ENCODE measurements around the gene FKBP15.
"Not testable (repeated sequence)": the region's sequence is repeated elsewhere in the genome, so short reads cannot be mapped to it uniquely, and the experiment has no call there.

FKBP15 gene

GRCh38 chr9:113221003-113221799, at the start of gene FKBP15, which contains the start of gene SLC31A1:
Gene FKBP15 (minus strand): TSS chr9:113221277. CDS start chr9:113221243, 34 bp downstream.
Gene SLC31A1 (plus strand): TSS chr9:113221544. CDS start chr9:113256149, 34,605 bp downstream.
- peak; percentile 99 for DNase-seq

GRCh38 chr9:113269871-113270270, 48.8 kb upstream of the FKBP15 start:
- DNase-seq = no peak

GRCh38 chr9:113269355-113269754, 48.3 kb upstream of the FKBP15 start:
- DNase-seq = no peak

DNA sequence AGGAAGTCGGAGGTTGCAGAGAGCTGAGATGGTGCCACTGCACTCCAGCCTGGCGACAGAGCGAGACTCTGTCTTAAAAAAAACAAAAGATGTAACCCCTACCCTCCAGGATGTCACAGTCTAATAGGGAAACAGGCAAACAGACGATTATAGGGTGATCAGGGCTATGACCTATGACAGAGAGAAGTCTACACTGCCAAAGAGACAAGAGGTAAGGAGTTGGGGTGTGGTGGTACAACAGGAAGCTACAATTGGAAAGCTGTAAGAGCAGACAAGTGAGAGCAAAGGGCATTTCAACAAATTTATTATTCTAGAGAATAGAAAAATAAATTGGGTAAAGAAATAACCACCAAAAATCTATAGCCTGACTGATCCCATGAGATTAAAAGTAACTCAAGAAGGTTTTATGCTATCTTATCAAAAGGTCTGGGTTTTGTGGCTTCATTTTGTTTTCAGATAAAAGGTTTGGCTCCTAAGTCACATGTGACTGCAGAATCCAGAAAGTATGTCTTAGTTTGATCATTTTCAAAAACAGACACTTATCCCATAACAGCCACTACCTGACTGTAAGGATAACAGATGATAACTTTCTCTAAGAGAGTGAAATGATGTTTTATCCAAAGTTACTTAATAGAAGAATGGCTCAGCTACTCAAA, 47.0 kb upstream of the FKBP15 start:
- DNase-seq = no peak

- no peak for DNase-seq
These were observed 45.1 kb upstream of the FKBP15 start for GRCh38 chr9:113266174-113266573.

DNA sequence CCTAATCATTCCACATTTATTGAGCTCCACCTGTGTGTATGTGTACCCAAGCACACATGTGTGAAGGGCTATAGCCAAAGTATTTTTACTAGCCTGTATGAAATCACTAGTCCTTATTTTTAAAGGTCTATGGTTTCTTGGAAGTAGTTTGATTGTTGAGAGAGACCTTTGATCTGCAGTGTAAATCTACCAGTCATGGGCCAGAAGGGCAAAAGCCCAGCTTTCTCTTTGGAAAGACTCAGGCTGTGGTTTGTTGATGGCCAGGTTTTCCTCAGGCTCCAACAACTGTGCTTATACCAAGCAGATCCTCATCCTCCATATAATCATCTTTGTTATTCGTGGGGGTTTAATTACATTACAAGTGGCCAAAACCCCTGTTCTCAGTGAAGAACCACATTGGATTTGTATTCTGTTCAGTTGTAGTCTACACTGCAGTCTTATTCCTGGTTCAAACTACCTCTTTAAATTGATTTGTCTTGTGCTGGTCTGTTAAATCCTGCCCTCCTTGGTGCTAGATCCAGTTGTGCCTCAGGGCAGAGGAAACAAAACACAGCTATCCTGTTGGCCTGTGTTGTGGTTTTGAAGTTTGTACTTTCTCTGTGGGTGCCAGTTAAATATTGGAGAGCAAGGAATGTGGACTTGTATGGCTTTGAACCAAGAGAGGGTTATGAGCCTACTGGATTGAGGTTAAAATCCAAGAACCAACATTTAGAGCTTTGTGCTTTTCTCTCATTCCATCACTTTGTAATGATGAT, 41.0 kb upstream of the FKBP15 start:
- no peak for DNase-seq

DNA sequence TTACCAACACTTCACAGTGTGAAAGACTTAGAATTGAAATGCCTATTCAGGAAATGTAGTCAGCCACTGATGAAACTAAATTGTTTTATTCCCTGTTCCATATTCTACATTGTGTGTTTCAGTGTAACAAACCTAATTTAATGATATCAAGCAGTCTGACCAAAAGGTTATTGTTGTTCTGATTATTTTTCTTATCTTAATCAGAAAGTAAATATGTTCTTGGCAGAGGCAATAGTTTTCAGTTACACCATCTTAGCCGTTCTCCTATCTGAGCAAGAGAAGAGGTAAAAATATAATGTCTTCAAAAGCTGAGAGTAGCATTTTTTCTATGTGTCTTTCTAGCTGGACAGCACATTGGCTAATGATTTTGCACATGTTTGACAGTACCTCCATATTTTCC, 37.2 kb upstream of the FKBP15 start:
- no peak for DNase-seq

- no peak for DNase-seq
These were observed 36.8 kb upstream of the FKBP15 start for GRCh38 chr9:113257863-113258262.

GRCh38 chr9:113255438-113255837, 34.4 kb upstream of the FKBP15 start:
- DNase-seq = peak; percentile 34 to 44 (median 38)

DNA sequence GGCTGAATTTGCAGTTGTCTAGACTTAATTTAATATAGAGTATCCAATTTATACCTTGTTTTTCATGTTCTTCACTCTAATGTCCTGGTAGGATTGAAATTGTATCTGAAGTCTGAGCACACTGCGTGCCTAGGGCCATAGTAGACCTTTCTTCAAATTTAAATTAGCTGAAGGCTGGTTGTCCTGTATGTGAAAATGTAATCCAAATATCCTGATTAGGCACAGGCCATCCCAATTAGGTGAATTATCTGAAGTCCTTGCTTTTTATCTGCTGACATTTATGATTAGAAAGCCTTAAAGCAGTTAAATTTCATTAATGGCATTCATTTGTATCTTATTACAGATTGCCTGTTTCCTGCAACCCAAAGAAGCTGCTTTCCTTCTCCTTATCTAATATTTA, 33.9 kb upstream of the FKBP15 start:
- no peak for DNase-seq

GRCh38 chr9:113250807-113251206, 29.7 kb upstream of the FKBP15 start:
- DNase-seq = no peak

DNA sequence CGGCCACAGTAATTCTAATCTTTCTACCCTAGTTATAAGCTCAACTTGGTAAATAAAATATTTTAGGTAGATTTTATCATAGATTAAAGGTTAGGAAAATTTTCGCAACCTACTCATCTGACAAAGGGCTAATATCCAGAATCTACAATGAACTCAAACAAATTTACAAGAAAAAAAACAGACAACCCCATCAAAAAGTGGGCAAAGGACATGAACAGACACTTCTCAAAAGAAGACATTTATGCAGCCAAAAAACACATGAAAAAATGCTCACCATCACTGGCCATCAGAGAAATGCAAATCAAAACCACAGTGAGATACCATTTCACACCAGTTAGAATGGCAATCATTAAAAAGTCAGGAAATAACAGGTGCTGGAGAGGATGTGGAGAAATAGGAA, 28.6 kb upstream of the FKBP15 start:
- not testable (repeated sequence) for DNase-seq

DNA sequence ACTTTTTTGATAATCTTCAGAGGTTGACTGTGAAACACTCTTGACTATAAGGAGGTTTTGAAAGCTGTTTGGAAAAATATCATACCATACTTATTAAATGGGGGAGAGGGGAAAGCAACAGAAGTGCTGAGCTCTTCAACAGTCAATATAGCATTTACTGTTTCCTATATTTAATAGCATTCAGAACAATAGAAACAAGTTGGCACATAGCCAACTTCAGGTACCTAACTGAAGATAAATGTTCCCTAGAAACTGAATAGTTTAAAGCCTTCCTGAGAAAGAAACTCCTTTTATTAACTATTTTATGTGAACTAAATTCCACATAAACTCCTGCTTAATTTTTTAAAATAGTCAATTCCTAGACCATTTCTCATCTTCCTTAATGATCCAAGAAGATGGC, 26.6 kb upstream of the FKBP15 start:
- DNase-seq = no peak

- DNase-seq = no peak
These were observed 25.9 kb upstream of the FKBP15 start for GRCh38 chr9:113246928-113247327.

GRCh38 chr9:113245894-113246293, 24.8 kb upstream of the FKBP15 start:
- no peak for DNase-seq

GRCh38 chr9:113244556-113244955, 23.5 kb upstream of the FKBP15 start:
- no peak for DNase-seq

- DNase-seq = no peak
These were observed 20.1 kb upstream of the FKBP15 start for GRCh38 chr9:113241161-113241560.

DNA sequence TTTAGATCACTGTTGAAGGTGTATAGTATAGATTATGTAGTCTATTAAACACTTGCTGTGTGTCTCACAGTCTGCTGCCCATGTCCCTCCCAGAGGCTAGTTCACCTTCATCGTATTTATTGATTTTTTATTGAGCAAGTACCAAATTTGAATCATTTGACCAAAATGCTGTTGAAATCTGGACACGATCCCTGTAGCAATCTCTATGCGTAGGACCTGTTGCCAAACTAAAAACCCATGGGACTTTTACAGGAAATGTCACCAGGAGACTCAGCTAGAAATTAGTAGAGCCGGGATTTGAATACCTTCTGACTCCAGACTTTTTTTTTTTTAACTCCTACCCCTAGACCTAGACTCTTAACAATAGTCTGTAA, 17.8 kb upstream of the FKBP15 start:
- peak; percentile 25 to 41 (median 37) for DNase-seq

DNA sequence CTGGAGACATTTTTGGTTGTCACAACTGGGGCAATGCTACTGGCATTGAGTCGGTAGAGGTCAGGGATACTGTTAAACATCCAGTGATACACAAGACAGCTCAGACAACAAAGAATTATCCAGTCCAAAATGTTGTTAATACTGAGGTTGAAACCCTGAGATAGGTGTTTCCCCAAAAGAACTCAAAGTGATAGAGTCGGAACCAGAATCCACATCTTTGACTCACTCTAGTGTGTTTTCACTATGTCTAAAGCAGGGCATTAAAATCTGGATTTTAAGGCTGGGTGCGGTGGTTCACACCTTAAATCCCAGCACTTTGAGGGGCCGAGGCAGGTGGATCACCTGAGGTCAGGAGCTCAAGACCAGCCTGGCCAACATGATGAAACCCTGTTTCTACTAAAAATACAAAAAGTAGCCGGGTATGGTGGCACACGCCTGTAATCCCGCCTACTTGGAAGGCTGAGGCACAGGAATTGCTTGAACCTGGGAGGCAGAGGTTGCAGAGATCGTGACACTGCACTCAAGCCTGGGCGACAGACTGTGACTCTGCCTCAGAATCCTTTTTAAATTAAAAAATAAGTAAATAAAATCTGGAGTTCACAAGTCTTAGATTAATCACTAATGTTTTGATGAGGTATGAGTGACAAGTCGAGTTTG, 17.3 kb upstream of the FKBP15 start:
- DNase-seq = no peak

- no peak for DNase-seq
These were observed 15.9 kb upstream of the FKBP15 start for GRCh38 chr9:113237026-113237425.

GRCh38 chr9:113235701-113236255, 14.7 kb upstream of the FKBP15 start:
- not testable (repeated sequence) for DNase-seq

- DNase-seq = no peak
These were observed 10.6 kb upstream of the FKBP15 start for GRCh38 chr9:113231701-113232100.

Data from suppressor macrophage treated with lipopolysaccharide for 1 hour (primary cell).